Measurements from ENCODE around the gene ACAP2.
A peak's percentile ranks its signal among the peaks of the same experiment; 100 is the strongest.

Gene ACAP2

GRCh38 chr3:195240171-195240701 is 202.6 kb downstream of the ACAP2 start:
- no peak for DNase-seq (ENCODE audit: low read depth)
- no peak for TF ChIP-seq CTCF (IDR thresholded peaks at IDR 0.05; ENCODE audit: low read depth, low read length)
- no peak for TF ChIP-seq MYC (IDR thresholded peaks at IDR 0.05; ENCODE audit: low read depth, low read length)
- TF ChIP-seq, protein P1, sequence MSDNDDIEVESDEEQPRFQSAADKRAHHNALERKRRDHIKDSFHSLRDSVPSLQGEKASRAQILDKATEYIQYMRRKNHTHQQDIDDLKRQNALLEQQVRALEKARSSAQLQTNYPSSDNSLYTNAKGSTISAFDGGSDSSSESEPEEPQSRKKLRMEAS (IDR thresholded peaks at IDR 0.05; ENCODE audit: low read depth, low read length) = no peak
- TF ChIP-seq POLR2A (IDR thresholded peaks at IDR 0.05; ENCODE audit: extremely low read depth, insufficient read length) = no peak

GRCh38 chr3:195239121-195239520 is 203.7 kb downstream of the ACAP2 start:
- no peak for DNase-seq (ENCODE audit: low read depth)
- TF ChIP-seq MYC (IDR thresholded peaks at IDR 0.05; ENCODE audit: low read depth, low read length) = no peak
- TF ChIP-seq POLR2A (IDR thresholded peaks at IDR 0.05; ENCODE audit: extremely low read depth, insufficient read length) = no peak
- no peak for TF ChIP-seq CTCF (IDR thresholded peaks at IDR 0.05; ENCODE audit: low read depth, low read length)
- TF ChIP-seq, protein P1 (IDR thresholded peaks at IDR 0.05; ENCODE audit: low read depth, low read length) = no peak
- no peak overlapping the region for H3K4me3 ChIP-seq (ENCODE audit: low read depth, low read length)

More at GRCh38 chr3:195240171-195240701, 202.6 kb downstream of the ACAP2 start:
- H3K4me3 ChIP-seq (ENCODE audit: low read depth, low read length) = no peak overlapping the region

- H3K4me3 ChIP-seq (ENCODE audit: low read depth, low read length) = no peak overlapping the region
- no peak for DNase-seq (ENCODE audit: low read depth)
- TF ChIP-seq, protein P1 (IDR thresholded peaks at IDR 0.05; ENCODE audit: low read depth, low read length) = 0 out of 2 replicates have a peak, but pooled peaks have one; percentile 33
- TF ChIP-seq CTCF (IDR thresholded peaks at IDR 0.05; ENCODE audit: low read depth, low read length) (no peak), POLR2A (IDR thresholded peaks at IDR 0.05; ENCODE audit: extremely low read depth, insufficient read length) (no peak), MYC (IDR thresholded peaks at IDR 0.05; ENCODE audit: low read depth, low read length) (no peak)
These were observed 204.2 kb downstream of the ACAP2 start for GRCh38 chr3:195238586-195239118.

DNA sequence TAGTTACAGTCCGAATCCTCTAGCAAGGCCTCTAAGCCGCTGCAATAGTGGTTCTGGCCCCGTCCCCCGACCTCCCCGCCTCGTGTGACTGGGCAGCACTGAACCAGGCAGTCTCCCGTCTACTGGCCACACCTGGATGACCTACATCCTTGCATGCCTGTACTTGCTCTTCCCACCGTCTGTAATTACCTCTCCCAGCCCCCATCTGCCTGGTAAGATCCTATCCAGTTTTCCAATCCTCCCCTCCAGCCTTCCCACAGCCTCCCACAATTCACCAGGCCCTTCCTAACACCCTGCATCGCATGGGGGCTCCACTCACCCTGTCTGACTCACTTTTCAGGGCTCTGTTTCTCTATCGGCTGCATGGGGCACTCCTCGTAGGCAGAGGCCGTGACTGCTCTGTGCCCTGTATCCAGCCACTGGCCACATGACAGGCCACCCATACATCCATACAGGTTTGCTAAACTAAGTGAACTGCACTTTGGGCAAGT is 204.7 kb downstream of the ACAP2 start:
- no peak overlapping the region for H3K4me3 ChIP-seq (ENCODE audit: low read depth, low read length)
- DNase-seq (ENCODE audit: low read depth) = no peak
- TF ChIP-seq, protein P1 (IDR thresholded peaks at IDR 0.05; ENCODE audit: low read depth, low read length) = no peak
- TF ChIP-seq CTCF (IDR thresholded peaks at IDR 0.05; ENCODE audit: low read depth, low read length) = no peak
- no peak for TF ChIP-seq POLR2A (IDR thresholded peaks at IDR 0.05; ENCODE audit: extremely low read depth, insufficient read length)
- TF ChIP-seq MYC (IDR thresholded peaks at IDR 0.05; ENCODE audit: low read depth, low read length) = no peak

GRCh38 chr3:195236801-195237570 is 205.8 kb downstream of the ACAP2 start:
- DNase-seq (ENCODE audit: low read depth) = no peak
- TF ChIP-seq CTCF (IDR thresholded peaks at IDR 0.05; ENCODE audit: low read depth, low read length) (no peak), MYC (IDR thresholded peaks at IDR 0.05; ENCODE audit: low read depth, low read length) (no peak), POLR2A (IDR thresholded peaks at IDR 0.05; ENCODE audit: extremely low read depth, insufficient read length) (no peak)
- TF ChIP-seq, protein P1 (IDR thresholded peaks at IDR 0.05; ENCODE audit: low read depth, low read length) = no peak
- H3K4me3 ChIP-seq (ENCODE audit: low read depth, low read length) = no peak overlapping the region

Measured in NB4 (cell line).